GM23338 (cell line): ENCODE data around the gene SF3B2.

Experiments
- CREB1 ChIP-seq: fragments of 250-450 bp; sonication (Bioruptor Pico); IDR thresholded peaks from 2 replicates; pipeline ENCODE4 v1.5.0; 2020; ENCODE audit warnings: low read depth, mild to moderate bottlenecking, moderate library complexity
- CTCF ChIP-seq, 2 experiments: fragments of 200-600 bp in 1 of 2; sonication (generic) in 1 of 2; conservative IDR thresholded peaks; 2 replicates each; pipeline versions ENCODE4 v1.5.1 to v1.6.1; 2016 to 2017; ENCODE audit warnings: antibody characterized with exemption in 2 of 2, low read depth in 2 of 2, mild to moderate bottlenecking in 2 of 2, moderate library complexity in 1 of 2
- EZH2 ChIP-seq: fragments of 200-600 bp; sonication (generic); IDR thresholded peaks from one replicate; pipeline ENCODE4 v1.8.0; 2017; ENCODE audit warnings: antibody characterized with exemption, mild to moderate bottlenecking, low read depth; ENCODE audit not compliant: unreplicated experiment
- JUNB ChIP-seq: IDR thresholded peaks from one replicate; pipeline ENCODE4 v1.6.1; 2016; ENCODE audit warnings: antibody characterized with exemption; ENCODE audit not compliant: unreplicated experiment
- NANOG ChIP-seq: IDR thresholded peaks from 2 replicates; pipeline ENCODE4 v1.6.1; 2016; ENCODE audit warnings: antibody characterized with exemption, borderline replicate concordance
- POLR2AphosphoS5 ChIP-seq: IDR thresholded peaks from 2 replicates; pipeline ENCODE4 v1.6.1; 2016; ENCODE audit warnings: antibody characterized with exemption, low read depth

- no peak for TF ChIP-seq CTCF (conservative IDR thresholded peaks at IDR 0.05; ENCODE audit: low read depth in 2 of 2)
- no peak for TF ChIP-seq EZH2
- no peak for TF ChIP-seq NANOG
- no peak for TF ChIP-seq POLR2AphosphoS5
- TF ChIP-seq CREB1 (CRISPR knock-in tag) = no peak
- TF ChIP-seq JUNB = no peak
Measured at GRCh38 chr11:66101066-66101464, 48.9 kb downstream of the SF3B2 start.
